OCI-LY7 (cell line): Measurements from ENCODE around the gene THUMPD1. TPM values are rescaled to one million over a fixed set of nuclear protein-coding genes. Genes with fewer than 3 reads are reported as not detected.

Experiments
- BruUV-seq: library from RNA; stranded (reverse); fragments of 400-500 nt; replicated peaks from 2 replicates; lab custom pipeline; 2021; lab: Mats Ljungman, UMichigan
- CTCF ChIA-PET: fragments of 300-600 bp; sonication (Branson Sonifier 250); formaldehyde crosslinking; loops from one replicate; lab custom pipeline; 2022; ENCODE audit warnings: antibody characterized with exemption; ENCODE audit not compliant: unreplicated experiment; lab: Charles Lee
- POLR2A ChIA-PET: fragments of 300-600 bp; sonication (Branson Sonifier 250); formaldehyde crosslinking; loops from one replicate; lab custom pipeline; 2022; ENCODE audit warnings: antibody characterized with exemption; lab: Charles Lee
- DNase-seq: peaks from one replicate; pipeline ENCODE4 v3.0.0-alpha.2; 2015; ENCODE audit warnings: low spot score
- H2AFZ ChIP-seq: fragments of 200-600 bp; sonication (generic), shearing (Covaris generic); 2 replicates; pipeline ENCODE4 v1.6.1; 2014; ENCODE audit warnings: mild to moderate bottlenecking, antibody characterized with exemption, low read length, moderate library complexity
- H3K27ac ChIP-seq: fragments of 200-600 bp; sonication (generic); 2 replicates; pipeline ENCODE4 v1.5.1; 2014; ENCODE audit warnings: mixed run types, low read depth, mild to moderate bottlenecking, moderate library complexity, low read length, inconsistent platforms; ENCODE audit not compliant: poor library complexity, severe bottlenecking
- H3K36me3 ChIP-seq: fragments of 200-600 bp; sonication (generic); 2 replicates; pipeline ENCODE4 v1.6.1; 2014; ENCODE audit warnings: mild to moderate bottlenecking, antibody characterized with exemption, low read length, moderate library complexity, mixed read lengths; ENCODE audit not compliant: insufficient read depth
- H3K4me1 ChIP-seq: fragments of 200-600 bp; sonication (generic); 2 replicates; pipeline ENCODE4 v1.5.1; 2014; ENCODE audit warnings: mild to moderate bottlenecking, low read length; ENCODE audit not compliant: insufficient read depth, poor library complexity, severe bottlenecking
- H3K4me2 ChIP-seq: fragments of 200-600 bp; sonication (generic); 2 replicates; pipeline ENCODE4 v1.6.1; 2014; ENCODE audit warnings: mild to moderate bottlenecking, low read length
- H3K4me3 ChIP-seq: fragments of 200-600 bp; sonication (generic); 2 replicates; pipeline ENCODE4 v1.5.1; 2014; ENCODE audit warnings: mild to moderate bottlenecking, low read depth, low read length; ENCODE audit not compliant: poor library complexity, severe bottlenecking
- H3K79me2 ChIP-seq: fragments of 200-600 bp; sonication (generic); 2 replicates; pipeline ENCODE4 v1.6.1; 2016; ENCODE audit warnings: low read depth, mild to moderate bottlenecking, low read length, moderate library complexity, mixed read lengths; ENCODE audit not compliant: insufficient read depth
- H3K9me2 ChIP-seq: fragments of 200-600 bp; sonication (generic); 2 replicates; pipeline ENCODE4 v1.6.1; 2016; ENCODE audit warnings: mild to moderate bottlenecking, low read length, mixed read lengths; ENCODE audit not compliant: insufficient read depth
- H3K9me3 ChIP-seq: fragments of 200-600 bp; sonication (generic); 2 replicates; pipeline ENCODE4 v1.6.1; 2014; ENCODE audit warnings: mild to moderate bottlenecking, mixed run types, low read length, mixed read lengths
- H4K20me1 ChIP-seq: fragments of 200-600 bp; sonication (generic); 2 replicates; pipeline ENCODE4 v1.6.1; 2014; ENCODE audit warnings: mild to moderate bottlenecking, antibody characterized with exemption, low read length, moderate library complexity, mixed read lengths; ENCODE audit not compliant: insufficient read depth
- EZH2phosphoT487 ChIP-seq: fragments of 200-600 bp; sonication (generic); IDR thresholded peaks from 2 replicates; pipeline ENCODE4 v1.6.1; 2018; ENCODE audit warnings: low read depth, borderline replicate concordance, mild to moderate bottlenecking, mixed run types, antibody characterized with exemption, low read length, moderate library complexity, mixed read lengths
- intact Hi-C: fragments of 100-400 bp; cut with micrococcal nuclease; formaldehyde crosslinking; loops from one replicate; pipeline ENCODE4 v1.10.0; 2022; ENCODE audit not compliant: unreplicated experiment
- total RNA-seq, 2 experiments: library from RNA; depleted of rRNA in 1 of 2; stranded (reverse); fragments of >200 nt in 1 of 2; shearing (Covaris generic) in 1 of 2; gene quantifications; 2 replicates each; pipeline ENCODE4 v1.2.3, GENCODE V29; 2014 to 2022
- TF ChIP-seq, protein P1 (sequence below): fragments of 200-600 bp; sonication (generic); conservative IDR thresholded peaks from 2 replicates; pipeline ENCODE4 v1.5.1; 2014; ENCODE audit warnings: mild to moderate bottlenecking, antibody characterized with exemption, low read length, moderate library complexity, mixed read lengths

THUMPD1 gene
- total RNA-seq, 2 experiments from 2014 or later, result 48.2 to 48.3 TPM

DNA sequence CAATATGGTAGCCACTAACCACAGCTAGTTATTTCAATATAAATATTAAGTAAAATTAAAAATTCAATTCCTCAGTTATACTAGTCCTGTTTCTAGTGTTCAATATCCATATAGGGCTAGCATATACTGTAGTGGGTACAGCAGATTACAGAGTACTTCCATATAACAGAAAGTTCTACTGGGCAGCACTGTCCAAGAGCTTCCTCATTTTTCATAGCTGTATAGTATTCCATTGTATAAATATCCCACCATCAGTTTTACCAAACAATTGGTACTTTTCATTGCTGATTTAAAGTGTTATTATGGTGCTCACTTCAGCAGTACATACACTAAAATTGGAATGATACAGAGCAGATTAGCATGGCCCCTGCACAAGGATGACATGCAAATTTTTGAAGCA, 42.6 kb upstream of the THUMPD1 start:
- Histone ChIP-seq H3K27ac (no peak overlapping the region), H3K9me2 (no peaks in the 10 kb centered on the region), H3K36me3 (no peaks in the 10 kb centered on the region), H3K4me2 (no peak overlapping the region), H3K79me2 (no peaks in the 10 kb centered on the region), H2AFZ (no peak overlapping the region), H4K20me1 (no peaks in the 10 kb centered on the region), H3K4me3 (no peak overlapping the region), H3K4me1 (no peaks in the 10 kb centered on the region), H3K9me3 (no peaks in the 10 kb centered on the region)
- ChIA-PET CTCF (no interaction called here), POLR2A (interaction anchor here (1.4 kb wide), 1 partner anchor 9 kb away, joined by 3 read pairs; no protein-coding TSS in a partner anchor)
- intact Hi-C loops, result no loop called here
- DNase-seq, result no peak
- BruUV-seq, result no TSS peak
- TF ChIP-seq, protein P1, sequence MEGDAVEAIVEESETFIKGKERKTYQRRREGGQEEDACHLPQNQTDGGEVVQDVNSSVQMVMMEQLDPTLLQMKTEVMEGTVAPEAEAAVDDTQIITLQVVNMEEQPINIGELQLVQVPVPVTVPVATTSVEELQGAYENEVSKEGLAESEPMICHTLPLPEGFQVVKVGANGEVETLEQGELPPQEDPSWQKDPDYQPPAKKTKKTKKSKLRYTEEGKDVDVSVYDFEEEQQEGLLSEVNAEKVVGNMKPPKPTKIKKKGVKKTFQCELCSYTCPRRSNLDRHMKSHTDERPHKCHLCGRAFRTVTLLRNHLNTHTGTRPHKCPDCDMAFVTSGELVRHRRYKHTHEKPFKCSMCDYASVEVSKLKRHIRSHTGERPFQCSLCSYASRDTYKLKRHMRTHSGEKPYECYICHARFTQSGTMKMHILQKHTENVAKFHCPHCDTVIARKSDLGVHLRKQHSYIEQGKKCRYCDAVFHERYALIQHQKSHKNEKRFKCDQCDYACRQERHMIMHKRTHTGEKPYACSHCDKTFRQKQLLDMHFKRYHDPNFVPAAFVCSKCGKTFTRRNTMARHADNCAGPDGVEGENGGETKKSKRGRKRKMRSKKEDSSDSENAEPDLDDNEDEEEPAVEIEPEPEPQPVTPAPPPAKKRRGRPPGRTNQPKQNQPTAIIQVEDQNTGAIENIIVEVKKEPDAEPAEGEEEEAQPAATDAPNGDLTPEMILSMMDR, result no peak
- TF ChIP-seq EZH2phosphoT487, result no peak

DNA sequence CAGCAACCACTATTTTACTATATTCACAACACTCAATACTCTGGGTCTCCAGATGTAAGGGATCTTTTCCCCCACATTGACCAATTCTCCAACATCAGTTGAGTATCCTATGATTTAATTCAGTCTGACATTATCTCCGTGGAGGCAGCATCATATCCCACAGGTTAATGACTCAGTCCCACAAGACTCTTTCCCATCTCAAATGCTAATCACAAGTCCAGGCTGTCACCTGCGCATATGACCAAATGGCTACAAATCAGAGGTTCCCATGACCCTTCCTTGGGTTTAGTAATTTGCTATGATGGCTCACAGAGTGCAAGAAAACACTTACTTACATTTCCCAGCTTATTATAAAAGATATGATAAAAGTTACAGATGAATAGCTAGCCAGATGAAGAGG, 40.9 kb upstream of the THUMPD1 start:
- POLR2A ChIA-PET, result no interaction called here
- Histone ChIP-seq H3K27ac (no peak overlapping the region), H3K4me1 (no peaks in the 10 kb centered on the region), H4K20me1 (no peaks in the 10 kb centered on the region), H3K79me2 (no peaks in the 10 kb centered on the region), H3K9me3 (no peaks in the 10 kb centered on the region), H3K36me3 (no peaks in the 10 kb centered on the region), H3K4me3 (no peak overlapping the region), H3K4me2 (no peak overlapping the region), H3K9me2 (no peaks in the 10 kb centered on the region), H2AFZ (no peak overlapping the region)
- no peak for DNase-seq
- CTCF ChIA-PET, result no interaction called here
- TF ChIP-seq EZH2phosphoT487, result no peak
- TF ChIP-seq, protein P1, result no peak
- intact Hi-C loops, result no loop called here
- BruUV-seq, result no TSS peak

DNA sequence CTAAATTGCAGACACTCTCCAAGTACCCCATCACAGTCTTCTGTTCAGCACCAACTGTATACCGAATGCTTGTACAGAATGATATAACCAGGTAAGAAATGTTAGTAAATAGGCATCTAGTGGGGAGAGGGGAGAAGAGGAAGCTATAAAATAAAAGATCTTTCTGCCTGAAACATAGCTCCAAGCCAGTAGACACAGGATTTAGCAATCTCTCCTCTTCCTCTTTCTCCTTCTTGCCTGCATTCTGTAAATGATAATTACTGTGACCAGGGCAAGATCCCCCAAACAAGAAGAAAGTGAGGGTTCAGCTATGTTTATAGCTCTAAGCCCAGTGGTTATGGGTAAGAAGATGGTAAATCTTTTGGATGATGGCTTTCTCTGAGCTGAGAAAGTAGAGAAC, 40.1 kb upstream of the THUMPD1 start:
- no peaks in the 10 kb centered on the region for H3K9me2 ChIP-seq
- no peak overlapping the region for H2AFZ ChIP-seq
- CTCF ChIA-PET, result no interaction called here
- no peak overlapping the region for H3K4me3 ChIP-seq
- no peaks in the 10 kb centered on the region for H3K4me1 ChIP-seq
- POLR2A ChIA-PET, result no interaction called here
- TF ChIP-seq, protein P1, result no peak
- no peak for TF ChIP-seq EZH2phosphoT487
- no peak overlapping the region for H3K4me2 ChIP-seq
- no TSS peak for BruUV-seq
- DNase-seq, result no peak
- H3K27ac ChIP-seq, result no peak overlapping the region
- no peaks in the 10 kb centered on the region for H3K9me3 ChIP-seq
- intact Hi-C loops, result no loop called here
- no peaks in the 10 kb centered on the region for H4K20me1 ChIP-seq
- no peaks in the 10 kb centered on the region for H3K79me2 ChIP-seq
- H3K36me3 ChIP-seq, result no peaks in the 10 kb centered on the region
